Measurements from ENCODE around the gene CSTF1.

DNA sequence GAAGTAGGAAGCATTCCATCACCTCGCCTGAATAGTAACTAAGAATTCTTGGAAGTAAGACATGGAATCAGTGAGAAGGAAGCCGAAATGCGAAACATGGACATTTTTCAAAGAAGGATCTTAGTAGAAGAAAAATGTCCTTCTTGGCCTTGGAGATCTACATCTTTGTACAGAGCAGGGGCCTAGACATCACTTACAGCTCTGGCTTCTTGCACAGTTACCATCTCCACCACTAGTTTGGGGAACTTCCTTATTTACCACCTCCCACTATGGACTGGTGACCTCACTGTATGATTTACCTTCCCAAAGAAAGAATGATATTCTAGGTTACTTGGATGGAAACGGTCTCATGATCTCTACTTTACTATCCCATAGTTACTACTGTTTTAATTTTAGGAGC is 35.4 kb downstream of the CSTF1 start:
- TF ChIP-seq CTCF (conservative IDR thresholded peaks at IDR 0.05; ENCODE audit: low read depth, low read length) (no peak), EZH2phosphoT487 (IDR thresholded peaks at IDR 0.05; ENCODE audit: borderline replicate concordance, low read length) (no peak)

Data from PC-3 (cell line).